GM19239 (cell line): ENCODE measurements around the gene CTSO.
"Not testable (repeated sequence)": the region's sequence is repeated elsewhere in the genome, so short reads cannot be mapped to it uniquely, and the experiment has no call there.

Experiments
- DNase-seq: peaks from one replicate; pipeline ENCODE4 v3.0.0; 2011; ENCODE audit warnings: low spot score; ENCODE audit not compliant: insufficient read length
- FAIRE-seq: peaks from 2 replicates; lab custom pipeline; 2011; peaks lifted over from hg19 to GRCh38; lab: Jason Lieb, UNC

The CTSO gene

GRCh38 chr4:155959417-155959816, 5.8 kb upstream of the CTSO start:
- no peak for DNase-seq
- FAIRE-seq: no peak

DNA sequence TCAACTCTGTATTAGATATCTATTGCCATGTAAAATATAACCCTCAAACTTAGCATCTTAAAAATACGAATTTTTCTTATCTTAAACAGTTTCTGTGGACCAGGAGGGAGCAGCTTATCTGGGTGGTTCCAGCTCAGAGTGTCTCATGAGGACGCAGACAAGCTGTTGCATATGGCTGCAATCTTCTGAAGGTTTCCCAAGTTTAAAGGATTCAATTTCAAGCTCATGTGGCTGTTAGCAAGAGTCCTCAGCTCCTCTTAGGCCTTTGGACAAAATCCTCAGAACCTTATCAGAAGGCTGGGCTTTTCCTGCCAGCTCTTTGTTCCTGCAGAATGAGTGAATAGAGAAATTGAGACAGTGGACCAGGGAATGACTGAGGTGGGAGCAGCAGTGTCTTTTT, 2.8 kb upstream of the CTSO start:
- DNase-seq (no peak), FAIRE-seq (no peak)

- FAIRE-seq: peak; percentile 62
- DNase-seq: no peak
Observed at GRCh38 chr4:155954939-155955338, 1.3 kb upstream of the CTSO start.

- FAIRE-seq (peak; percentile 70), DNase-seq (no peak)
Observed at GRCh38 chr4:155954118-155954685, 536 bp upstream of the CTSO start.

DNA sequence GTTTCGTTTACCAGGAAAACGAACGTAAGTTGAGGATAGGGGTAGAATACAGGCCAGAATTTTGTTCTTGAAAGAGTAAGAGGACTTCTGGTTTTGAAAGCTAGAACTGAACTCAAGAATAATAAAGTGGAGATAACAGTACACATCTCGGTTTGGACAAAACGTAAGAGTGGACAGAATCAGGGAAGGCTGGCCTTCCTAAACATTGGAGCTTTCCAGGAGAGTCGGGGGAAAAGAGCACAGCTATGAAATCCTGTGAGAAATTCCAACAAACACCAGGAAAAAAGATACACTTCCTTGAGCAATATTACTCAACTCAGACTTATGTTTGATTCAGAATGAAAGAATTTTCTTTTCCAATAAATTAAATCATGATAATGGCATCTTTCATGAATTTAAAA, 1.2 kb downstream of the CTSO start:
- no peak for FAIRE-seq

GRCh38 chr4:155950461-155950860, 3.2 kb downstream of the CTSO start:
- FAIRE-seq (no peak), DNase-seq (no peak)

More for the DNA sequence above, 1.2 kb downstream of the CTSO start:
- no peak for DNase-seq

DNA sequence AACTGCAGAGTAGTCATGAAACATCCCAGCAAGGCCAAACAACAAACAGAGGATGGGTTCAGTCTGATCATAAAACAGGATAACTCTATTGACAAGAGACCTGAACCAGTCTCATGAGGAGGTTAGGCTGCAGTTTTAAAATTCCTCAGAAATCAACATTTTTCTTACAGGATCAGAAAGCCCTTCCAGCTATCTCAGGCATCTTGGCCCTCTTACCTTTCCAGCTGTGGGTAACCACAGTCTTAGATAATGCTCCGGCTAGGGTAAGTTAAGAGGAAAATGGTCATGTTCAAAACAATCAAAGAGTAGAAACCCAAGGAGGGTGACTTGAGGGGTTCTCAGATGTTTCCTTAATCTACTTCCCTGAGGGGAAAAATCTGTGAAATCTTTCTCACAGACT, 5.1 kb downstream of the CTSO start:
- FAIRE-seq (no peak), DNase-seq (no peak)

GRCh38 chr4:155946486-155946885, 7.2 kb downstream of the CTSO start:
- DNase-seq: no peak
- FAIRE-seq: no peak

DNA sequence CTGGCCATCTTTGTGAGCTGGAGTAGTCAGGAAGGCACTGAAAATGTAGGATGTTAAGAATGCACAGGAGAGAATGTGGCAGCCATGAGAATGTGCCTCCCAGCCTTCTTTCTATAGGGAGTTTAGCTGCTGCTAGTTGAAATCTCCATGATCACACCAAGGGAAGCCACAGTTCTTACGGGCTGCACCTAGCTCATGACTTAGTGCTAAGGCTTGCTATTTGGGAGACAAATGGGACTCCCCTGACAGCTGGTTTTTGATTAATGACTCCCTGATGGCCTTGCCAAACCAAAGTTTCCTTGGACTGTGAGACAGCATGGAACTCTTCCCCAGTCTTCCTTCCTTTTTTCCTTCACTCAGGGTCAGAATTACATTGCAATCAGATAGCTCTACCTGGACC, 9.2 kb downstream of the CTSO start:
- no peak for FAIRE-seq

DNA sequence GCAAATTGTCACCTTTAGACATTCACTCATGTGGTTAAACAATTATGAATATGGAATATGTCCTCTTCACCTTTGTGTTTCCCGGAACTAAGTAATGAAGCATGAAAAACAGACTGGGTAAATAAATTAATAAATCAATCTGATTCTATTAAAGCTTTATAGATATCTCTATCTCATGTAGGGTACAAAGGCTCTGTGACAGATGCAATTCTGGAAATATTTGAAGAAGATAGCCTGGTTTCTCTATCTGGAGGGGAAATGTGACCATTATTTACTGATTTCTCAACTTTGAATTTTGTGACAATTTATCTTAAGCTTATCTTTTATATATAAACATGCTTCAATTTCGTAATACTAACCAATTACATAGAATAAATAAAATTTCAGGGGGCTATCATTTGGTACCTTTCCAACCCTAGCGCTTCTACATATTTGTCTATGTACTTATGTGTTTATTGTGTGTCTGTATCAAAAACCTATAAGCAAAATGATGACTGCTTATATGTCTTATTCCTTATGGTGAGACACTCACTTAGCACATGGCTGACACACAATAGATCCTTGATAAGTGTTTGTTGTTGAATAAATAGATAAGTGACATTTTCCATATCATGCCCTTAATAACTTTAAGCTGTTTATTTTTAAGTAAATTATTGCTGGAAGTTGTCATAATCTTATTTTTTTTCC, 9.9 kb downstream of the CTSO start:
- DNase-seq (no peak), FAIRE-seq (no peak)

More for the DNA sequence above, 9.2 kb downstream of the CTSO start:
- no peak for DNase-seq

DNA sequence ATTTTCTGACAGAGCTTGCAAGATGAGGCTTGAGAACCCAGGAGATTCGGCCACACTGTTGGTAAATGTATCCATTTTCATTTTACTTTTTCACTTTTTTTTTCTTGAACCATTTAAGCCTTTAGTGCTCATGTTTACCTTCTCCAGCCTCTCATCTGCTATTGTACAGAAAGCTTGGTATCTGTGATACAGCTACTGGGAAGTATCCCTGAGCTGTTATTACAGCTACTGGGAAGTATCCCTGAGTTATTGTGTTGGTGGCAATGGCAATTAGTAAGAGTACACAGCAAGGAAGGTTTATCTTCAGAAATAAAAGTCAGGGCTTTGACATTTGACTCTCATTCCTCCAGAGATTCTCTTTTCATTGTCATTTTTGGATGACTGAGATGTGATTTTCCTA, 11.8 kb downstream of the CTSO start:
- no peak for DNase-seq
- FAIRE-seq: no peak

DNA sequence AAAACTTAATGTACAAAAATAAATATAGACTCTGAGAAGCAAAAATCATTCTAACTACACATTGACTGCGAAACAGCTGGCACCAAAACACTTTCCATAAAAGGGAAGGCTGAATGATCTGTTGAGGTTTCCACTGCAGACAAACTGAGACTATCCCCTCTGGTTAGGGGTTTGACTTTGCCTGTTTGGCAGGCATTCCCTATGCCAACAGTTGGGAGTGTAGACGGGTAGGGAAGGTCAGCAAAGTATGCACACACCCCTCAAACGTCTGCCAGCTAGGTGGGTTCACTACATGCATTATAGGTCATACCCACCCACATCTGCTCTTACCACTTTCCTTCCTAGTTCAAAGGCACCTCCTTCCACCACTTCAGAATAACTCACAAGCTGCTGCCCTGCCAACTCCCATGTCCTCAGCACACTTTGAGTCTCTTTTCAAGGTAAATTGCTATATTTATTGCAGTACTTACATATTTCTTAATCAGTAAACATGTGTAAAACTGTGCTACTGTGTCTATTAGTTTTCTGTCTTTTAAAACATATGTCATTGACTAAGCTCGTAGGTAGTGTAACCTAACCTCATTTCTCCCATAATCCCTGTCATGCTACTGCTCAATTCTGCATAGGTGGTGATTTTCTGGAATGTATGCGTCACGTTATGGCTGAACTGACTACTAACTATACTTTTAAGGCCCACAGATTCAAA, 12.4 kb downstream of the CTSO start:
- no peak for FAIRE-seq
- no peak for DNase-seq

GRCh38 chr4:155935389-155935986, 18.2 kb downstream of the CTSO start:
- DNase-seq (no peak), FAIRE-seq (no peak)

DNA sequence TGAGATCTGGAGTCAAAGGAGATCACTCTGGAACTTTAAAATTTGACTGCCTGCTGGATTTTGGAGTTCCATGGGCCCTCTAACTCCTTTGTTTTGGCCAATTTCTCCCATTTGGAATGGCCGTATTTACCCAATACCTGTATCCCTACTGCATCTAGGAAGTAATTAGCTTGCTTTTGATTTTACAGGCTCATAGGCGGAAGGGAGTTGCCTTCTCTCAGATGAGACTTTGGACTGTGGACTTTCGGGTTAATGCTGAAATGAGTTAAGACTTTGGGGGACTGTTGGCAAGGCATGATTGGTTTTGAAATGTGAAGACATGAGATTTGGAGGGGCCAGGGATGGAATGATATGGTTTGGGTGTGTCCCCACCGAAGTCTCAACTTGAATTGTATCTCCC, 19.0 kb downstream of the CTSO start:
- not testable (repeated sequence) for FAIRE-seq, DNase-seq

GRCh38 chr4:155931634-155932033, 22.0 kb downstream of the CTSO start:
- FAIRE-seq: no peak
- DNase-seq: no peak

- FAIRE-seq (no peak), DNase-seq (no peak)
Observed at GRCh38 chr4:155930330-155930729, 23.3 kb downstream of the CTSO start.

DNA sequence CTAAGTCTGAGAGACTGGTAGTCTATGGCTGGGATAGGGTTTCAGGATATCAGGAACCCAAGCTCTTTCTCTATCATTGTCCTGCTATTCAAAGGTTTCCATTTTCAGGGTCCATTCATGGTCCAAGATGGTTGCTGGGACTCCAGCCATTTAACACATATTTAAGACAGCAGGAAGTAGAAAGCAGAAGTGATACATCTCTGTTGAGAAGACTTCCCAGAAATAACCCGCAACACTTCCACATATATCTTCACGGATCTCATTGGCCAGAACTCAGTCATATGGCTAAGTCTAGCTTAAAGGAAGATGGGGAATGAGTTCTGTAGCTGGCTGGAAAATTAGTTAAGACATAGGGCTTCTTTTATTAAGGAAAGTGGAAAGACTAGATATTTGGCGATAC, 23.8 kb downstream of the CTSO start:
- no peak for FAIRE-seq
- DNase-seq: no peak

GRCh38 chr4:155924637-155925036, 29.0 kb downstream of the CTSO start:
- no peak for FAIRE-seq

DNA sequence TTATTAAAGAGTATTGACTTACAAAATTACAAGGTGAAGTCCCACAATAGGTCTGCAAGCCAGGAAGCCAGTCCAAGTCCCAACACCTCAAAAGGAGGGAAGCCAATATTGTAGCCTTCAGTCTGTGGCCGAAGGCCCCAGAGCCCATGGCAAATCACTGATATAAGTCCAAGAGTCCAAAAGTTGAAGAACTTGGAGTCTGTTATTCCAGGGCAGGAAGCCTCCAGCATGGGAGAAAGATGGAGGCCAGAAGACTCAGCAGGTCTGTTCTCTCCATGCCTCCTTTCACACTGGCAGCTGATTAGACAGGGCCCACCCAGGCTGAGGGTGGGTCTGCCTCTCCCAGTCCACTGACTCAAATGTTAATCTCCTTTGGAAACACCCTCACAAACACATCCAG, 32.1 kb downstream of the CTSO start:
- no peak for FAIRE-seq
- no peak for DNase-seq

More at GRCh38 chr4:155924637-155925036, 29.0 kb downstream of the CTSO start:
- no peak for DNase-seq

GRCh38 chr4:155914782-155915181, 38.9 kb downstream of the CTSO start:
- FAIRE-seq (no peak), DNase-seq (no peak)

GRCh38 chr4:155911905-155912304, 41.8 kb downstream of the CTSO start:
- FAIRE-seq: no peak
- no peak for DNase-seq
